Neural cell (in vitro differentiated cells): ENCODE measurements around the gene SHANK3. TPM values are rescaled to one million over a fixed set of nuclear protein-coding genes. Genes with fewer than 3 reads are reported as not detected.
A peak's percentile ranks its signal among the peaks of the same experiment; 100 is the strongest.

ENCODE experiments used
- H2AFZ ChIP-seq: fragments of 200-600, 300-800 bp; sonication (generic), shearing (Covaris generic); 2 replicates; pipeline ENCODE4 v1.6.0; 2014; ENCODE audit warnings: low read depth, mild to moderate bottlenecking, antibody characterized with exemption, low read length, moderate library complexity
- H3F3A ChIP-seq: fragments of 200-600 bp; shearing (Covaris generic); 2 replicates; pipeline ENCODE4 v1.6.1; 2016; ENCODE audit warnings: mild to moderate bottlenecking, moderate library complexity, mixed read lengths, antibody characterized with exemption, low read length; ENCODE audit not compliant: insufficient read depth, poor library complexity, severe bottlenecking
- H3K27ac ChIP-seq: fragments of 200-600, 300-800 bp; sonication (generic), shearing (Covaris generic); 2 replicates; pipeline ENCODE4 v1.5.1; 2014; ENCODE audit warnings: mild to moderate bottlenecking, low read length, moderate library complexity
- H3K27me3 ChIP-seq: fragments of 300-800, 200-600 bp; sonication (generic), shearing (Covaris generic); 2 replicates; pipeline ENCODE4 v1.6.0; 2014; ENCODE audit warnings: mild to moderate bottlenecking, low read depth, low read length, moderate library complexity; ENCODE audit not compliant: insufficient read depth
- H3K36me3 ChIP-seq: fragments of 300-800, 200-600 bp; sonication (generic), shearing (Covaris generic); 2 replicates; pipeline ENCODE4 v1.5.1; 2014; ENCODE audit warnings: mild to moderate bottlenecking, antibody characterized with exemption, low read length, moderate library complexity; ENCODE audit not compliant: insufficient read depth
- H3K4me2 ChIP-seq: fragments of 300-800, 200-600 bp; sonication (generic), shearing (Covaris generic); 2 replicates; pipeline ENCODE4 v1.6.0; 2014; ENCODE audit warnings: mild to moderate bottlenecking, low read length
- H3K4me3 ChIP-seq: fragments of 300-800, 200-600 bp; sonication (generic), shearing (Covaris generic); 2 replicates; pipeline ENCODE4 v1.5.1; 2014; ENCODE audit warnings: mild to moderate bottlenecking, low read length, moderate library complexity
- H3K79me2 ChIP-seq: fragments of 200-600 bp; shearing (Covaris generic); replicated peaks from 2 replicates; pipeline ENCODE4 v1.6.0; 2014; ENCODE audit warnings: mild to moderate bottlenecking, low read length, moderate library complexity; ENCODE audit not compliant: insufficient read depth
- H3K9ac ChIP-seq: fragments of 300-800, 200-600 bp; sonication (generic), shearing (Covaris generic); 2 replicates; pipeline ENCODE4 v1.6.1; 2016; ENCODE audit warnings: mild to moderate bottlenecking, low read length, mixed read lengths
- H3K9me2 ChIP-seq: fragments of 200-600 bp; shearing (Covaris generic); 2 replicates; pipeline ENCODE4 v1.6.1; 2016; ENCODE audit warnings: mild to moderate bottlenecking, low read length, mixed read lengths; ENCODE audit not compliant: insufficient read depth
- H3K9me3 ChIP-seq: fragments of 200-600, 300-800 bp; sonication (generic), shearing (Covaris generic); 2 replicates; pipeline ENCODE4 v1.6.1; 2016; ENCODE audit warnings: mild to moderate bottlenecking, mixed run types, low read length, moderate library complexity, mixed read lengths
- H4K20me1 ChIP-seq: fragments of 200-600 bp; shearing (Covaris generic); 2 replicates; pipeline ENCODE4 v1.6.1; 2016; ENCODE audit warnings: mild to moderate bottlenecking, mixed run types; ENCODE audit not compliant: insufficient read depth
- CTCF ChIP-seq: fragments of 450-650 bp; IDR thresholded peaks from 2 replicates; pipeline ENCODE4 v1.5.1; 2014; ENCODE audit warnings: antibody characterized with exemption, mild to moderate bottlenecking, moderate library complexity; ENCODE audit not compliant: poor library complexity, severe bottlenecking
- EZH2 ChIP-seq: fragments of 200-600, 300-800 bp; shearing (Covaris generic), sonication (generic); IDR thresholded peaks from 2 replicates; pipeline ENCODE4 v1.6.1; 2014; ENCODE audit warnings: antibody characterized with exemption, low read length, borderline replicate concordance, mild to moderate bottlenecking; ENCODE audit not compliant: insufficient read depth, poor library complexity, severe bottlenecking
- MXI1 ChIP-seq: fragments of 450-650 bp; conservative IDR thresholded peaks from 2 replicates; pipeline ENCODE4 v1.6.1; 2014; ENCODE audit warnings: antibody characterized with exemption, mild to moderate bottlenecking; ENCODE audit not compliant: poor library complexity, severe bottlenecking
- POLR2AphosphoS5 ChIP-seq: IDR thresholded peaks from 2 replicates; pipeline ENCODE4 v1.6.1; 2012
- RAD21 ChIP-seq: fragments of 450-650 bp; conservative IDR thresholded peaks from 2 replicates; pipeline ENCODE4 v1.6.1; 2014; ENCODE audit warnings: antibody characterized with exemption, mild to moderate bottlenecking, moderate library complexity
- REST ChIP-seq: IDR thresholded peaks from 2 replicates; pipeline ENCODE4 v1.6.1; 2012; ENCODE audit warnings: borderline replicate concordance
- SMC3 ChIP-seq: fragments of 450-650 bp; conservative IDR thresholded peaks from 2 replicates; pipeline ENCODE4 v1.6.1; 2014; ENCODE audit warnings: antibody characterized with exemption, mild to moderate bottlenecking, moderate library complexity; ENCODE audit not compliant: poor library complexity
- TAF1 ChIP-seq: IDR thresholded peaks from 2 replicates; pipeline ENCODE4 v1.6.1; 2012; ENCODE audit warnings: low read depth
- polyA plus RNA-seq: library from polyadenylated mRNA; depleted of rRNA; stranded (reverse); fragments of >200 nt; gene quantifications from 2 replicates; pipeline ENCODE4 v1.2.3, GENCODE V29; 2014

The SHANK3 gene
- polyA plus RNA-seq, 1 donor from 2014 or later = 5.5 TPM

GRCh38 chr22:50672041-50672440 is 582 bp upstream of the SHANK3 start:
- Histone ChIP-seq H3K4me2 (no peak overlapping the region), H3K36me3 (no peaks in the 10 kb centered on the region), H3K9ac (no peak overlapping the region), H4K20me1 (no peaks in the 10 kb centered on the region), H3K27me3 (no peaks in the 10 kb centered on the region), H3K4me3 (no peak overlapping the region), H3K79me2 (no peaks in the 10 kb centered on the region), H3K27ac (no peak overlapping the region), H3F3A (no peaks in the 10 kb centered on the region), H3K9me2 (no peaks in the 10 kb centered on the region), H3K9me3 (no peaks in the 10 kb centered on the region), H2AFZ (no peak overlapping the region)
- no peak for TF ChIP-seq POLR2AphosphoS5

GRCh38 chr22:50673231-50674129 is 857 bp downstream of the SHANK3 start:
- Histone ChIP-seq H4K20me1 (no peaks in the 10 kb centered on the region), H3K4me3 (peak overlapping the region; percentile 70), H3K79me2 (no peaks in the 10 kb centered on the region), H3K27me3 (no peaks in the 10 kb centered on the region), H2AFZ (no peak overlapping the region), H3K9ac (peak overlapping the region; percentile 64), H3K36me3 (no peaks in the 10 kb centered on the region), H3K9me3 (no peaks in the 10 kb centered on the region), H3K27ac (no peak overlapping the region), H3K4me2 (peak overlapping the region; percentile 48), H3F3A (no peaks in the 10 kb centered on the region), H3K9me2 (no peaks in the 10 kb centered on the region)
- no peak for TF ChIP-seq CTCF
- TF ChIP-seq MXI1 = no peak
- TF ChIP-seq EZH2 = no peak
- no peak for TF ChIP-seq RAD21
- TF ChIP-seq REST = no peak

GRCh38 chr22:50674130-50674500 is 1.5 kb downstream of the SHANK3 start:
- Histone ChIP-seq H3F3A (no peaks in the 10 kb centered on the region), H3K4me3 (peak overlapping the region; percentile 70), H3K36me3 (no peaks in the 10 kb centered on the region), H2AFZ (no peak overlapping the region), H3K4me2 (no peak overlapping the region), H3K79me2 (no peaks in the 10 kb centered on the region), H3K9me2 (no peaks in the 10 kb centered on the region), H3K9ac (peak overlapping the region; percentile 64), H3K27me3 (no peaks in the 10 kb centered on the region), H3K9me3 (no peaks in the 10 kb centered on the region), H3K27ac (no peak overlapping the region), H4K20me1 (no peaks in the 10 kb centered on the region)
- no peak for TF ChIP-seq MXI1
- TF ChIP-seq RAD21 = no peak
- TF ChIP-seq REST = no peak
- no peak for TF ChIP-seq SMC3
- no peak for TF ChIP-seq CTCF
- no peak for TF ChIP-seq POLR2AphosphoS5
- no peak for TF ChIP-seq TAF1
- no peak for TF ChIP-seq EZH2
